Stimulated activated CD4-positive, alpha-beta T cell treated with anti-CD3 and anti-CD28 coated beads, Interleukin-2, amount 100 ng/mL, for 48 hours (primary cell): ENCODE results near the gene ARHGAP21.
A peak's percentile ranks its signal among the peaks of the same experiment; 100 is the strongest.
"Not testable (repeated sequence)": the region's sequence is repeated elsewhere in the genome, so short reads cannot be mapped to it uniquely, and the experiment has no call there.

Experiments used
- DNase-seq, 2 donors: peaks; one replicate each; pipeline ENCODE4 v3.0.0-alpha.2; 2020

The ARHGAP21 gene

DNA sequence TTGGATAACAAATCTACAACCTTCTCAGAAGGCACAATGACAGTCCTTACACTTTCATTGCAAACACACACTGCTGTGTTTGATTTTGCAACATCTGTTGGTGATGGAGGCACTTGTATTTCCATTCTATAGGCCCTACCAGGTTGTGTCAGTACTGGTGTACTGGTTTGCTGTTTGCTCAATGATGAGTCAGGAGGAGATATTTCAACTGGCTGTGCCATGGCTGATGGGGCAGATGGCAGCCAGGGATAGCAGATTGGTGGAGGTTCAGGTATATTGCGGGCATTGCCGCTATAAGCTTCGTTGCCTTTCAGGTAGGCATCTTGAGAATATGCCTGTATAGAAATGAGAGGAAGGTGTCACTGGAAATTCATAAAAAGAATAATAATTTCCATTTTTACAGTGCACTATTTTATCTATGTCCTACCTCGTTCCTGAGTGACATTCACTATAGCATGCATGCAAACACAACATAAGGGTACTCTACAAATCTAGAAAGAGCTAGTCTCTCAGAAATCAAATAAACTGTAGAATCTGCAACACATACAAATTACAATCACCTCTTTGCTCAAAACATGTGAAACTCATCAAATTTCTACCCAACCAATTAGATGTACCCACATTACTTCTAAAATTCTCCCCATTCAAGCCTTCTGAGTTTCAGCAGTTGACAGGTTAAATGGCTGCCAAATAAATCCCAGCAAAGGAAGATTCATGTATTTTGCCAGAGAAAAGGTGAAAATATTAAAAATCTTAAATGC, 102.5 kb downstream of the ARHGAP21 start:
- not testable (repeated sequence) for DNase-seq

GRCh38 chr10:24619994-24620310, 103.7 kb downstream of the ARHGAP21 start:
- DNase-seq = not testable (repeated sequence)

GRCh38 chr10:24619291-24619993, 104.2 kb downstream of the ARHGAP21 start:
- DNase-seq = not testable (repeated sequence)

GRCh38 chr10:24618401-24618800, 105.3 kb downstream of the ARHGAP21 start:
- DNase-seq = no peak

- DNase-seq = peak; percentile 34 to 56
Measured at GRCh38 chr10:24617771-24618396, 105.8 kb downstream of the ARHGAP21 start.

GRCh38 chr10:24616536-24616935, 107.2 kb downstream of the ARHGAP21 start:
- DNase-seq = no peak

DNA sequence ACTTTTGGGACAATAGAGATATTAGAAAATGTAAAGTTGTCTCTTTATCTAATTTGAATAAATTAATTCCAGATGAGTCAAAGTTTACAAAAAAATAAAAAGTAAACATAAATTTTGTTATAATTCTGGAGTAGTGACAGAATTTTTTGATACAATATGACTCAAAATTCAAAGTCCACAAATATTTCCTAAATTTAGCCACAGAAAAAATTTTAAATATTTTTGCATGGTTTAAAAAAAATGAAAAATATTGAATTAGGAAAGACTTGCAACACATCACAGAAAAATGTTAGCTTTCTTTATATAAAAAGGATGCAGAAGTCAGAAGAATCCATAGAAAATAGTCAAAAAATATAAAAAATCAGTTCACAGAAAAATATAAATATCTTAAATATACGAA, 117.7 kb downstream of the ARHGAP21 start:
- no peak for DNase-seq

- no peak for DNase-seq
Measured at GRCh38 chr10:24605141-24605540, 118.5 kb downstream of the ARHGAP21 start.

- DNase-seq = no peak
Measured at GRCh38 chr10:24603333-24603732, 120.4 kb downstream of the ARHGAP21 start.

- DNase-seq = no peak
Measured at GRCh38 chr10:24597961-24598360, 125.7 kb downstream of the ARHGAP21 start.

GRCh38 chr10:24597426-24597825, 126.3 kb downstream of the ARHGAP21 start:
- no peak for DNase-seq

DNA sequence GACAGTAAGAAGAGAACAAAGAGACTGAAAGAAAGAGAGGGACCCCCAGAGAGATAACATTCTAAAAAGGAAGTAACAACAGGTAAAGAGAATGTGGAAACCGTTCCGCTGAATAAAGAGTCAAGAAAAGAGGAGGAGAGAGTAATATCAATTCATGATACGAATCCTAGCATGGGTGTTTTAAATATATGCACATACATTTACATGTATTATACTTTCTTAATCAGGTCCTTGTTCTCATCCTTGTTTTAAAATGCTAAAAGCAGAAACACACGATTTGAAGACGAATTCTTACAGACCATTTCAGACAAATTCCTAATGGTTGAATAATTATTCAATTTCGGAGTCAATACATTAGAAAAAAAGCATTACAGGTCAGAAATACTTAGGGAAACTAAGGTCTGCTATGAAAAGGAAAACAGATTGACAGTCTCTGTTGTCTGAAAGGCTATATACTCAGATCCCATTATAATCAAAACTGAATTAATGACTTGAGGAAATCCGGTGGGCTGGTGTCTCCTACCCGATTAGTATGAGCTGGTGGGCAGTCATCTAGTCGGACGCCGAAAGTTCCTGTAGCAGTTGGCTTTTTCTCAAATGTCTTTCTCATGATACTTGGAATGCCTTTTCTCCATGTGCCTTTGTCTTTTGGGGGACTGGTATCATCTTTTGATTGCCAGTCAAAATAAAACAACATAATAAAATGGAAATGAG, 127.3 kb downstream of the ARHGAP21 start:
- no peak for DNase-seq

- no peak for DNase-seq
Measured at GRCh38 chr10:24590697-24591457, 132.8 kb downstream of the ARHGAP21 start.

GRCh38 chr10:24589265-24589664, 134.4 kb downstream of the ARHGAP21 start:
- DNase-seq = no peak

- no peak for DNase-seq
Measured at GRCh38 chr10:24579906-24580305, 143.8 kb downstream of the ARHGAP21 start.

DNA sequence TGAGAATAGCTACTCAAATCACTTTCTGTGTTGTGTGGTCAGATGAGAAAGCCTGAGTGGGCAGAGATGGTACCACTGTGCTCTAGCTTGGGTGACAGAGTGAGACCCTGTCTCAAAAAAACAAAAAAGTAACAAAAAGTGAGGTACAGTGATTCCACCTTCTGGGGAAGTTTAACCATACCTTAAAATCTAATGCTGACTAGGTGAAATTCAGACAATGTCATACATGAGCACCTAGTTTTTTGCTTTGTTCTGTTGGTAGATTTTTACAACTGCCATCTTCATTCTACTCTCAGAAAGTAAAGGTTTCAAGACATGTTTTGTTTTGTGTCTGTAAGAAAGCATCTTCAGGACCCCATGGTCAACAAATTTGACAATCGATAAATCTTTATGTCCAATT, 144.2 kb downstream of the ARHGAP21 start:
- no peak for DNase-seq

GRCh38 chr10:24575481-24576002, 148.1 kb downstream of the ARHGAP21 start:
- DNase-seq = no peak

DNA sequence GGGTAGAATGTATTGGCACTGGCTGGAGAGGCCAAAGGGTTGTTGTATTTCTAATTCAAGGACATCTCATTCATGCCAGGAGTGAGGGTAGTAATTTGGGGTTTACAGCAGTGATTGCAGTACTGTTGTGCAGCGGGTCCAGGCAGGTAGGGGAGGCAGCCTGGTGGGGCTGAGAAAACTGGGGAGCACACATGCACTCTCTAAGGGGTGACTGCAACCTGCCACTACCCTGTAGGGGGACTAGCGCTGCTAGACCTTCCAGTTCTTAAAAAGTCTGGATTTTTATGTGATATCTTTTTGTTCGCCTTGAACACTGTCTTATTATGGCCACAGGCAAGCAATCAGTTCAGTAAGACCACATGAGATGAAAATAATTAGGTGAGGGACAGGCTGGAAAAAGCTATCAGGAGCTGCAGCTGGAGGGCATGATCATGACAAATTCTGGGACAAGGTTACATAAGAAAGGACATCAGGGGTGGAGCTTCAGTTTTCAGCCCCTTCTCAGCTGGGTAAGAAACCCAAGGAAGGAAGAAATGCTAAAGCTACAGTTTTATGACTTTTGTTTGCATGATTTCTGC, 149.0 kb downstream of the ARHGAP21 start:
- DNase-seq = no peak

- DNase-seq = no peak
Measured at GRCh38 chr10:24574161-24574560, 149.5 kb downstream of the ARHGAP21 start.

GRCh38 chr10:24571870-24572450, 151.7 kb downstream of the ARHGAP21 start:
- no peak for DNase-seq

- no peak for DNase-seq
Measured at GRCh38 chr10:24570658-24571426, 152.8 kb downstream of the ARHGAP21 start.
